OCI-M2 (cell line): ENCODE data around the gene GNG14.
A peak's percentile ranks its signal among the peaks of the same experiment; 100 is the strongest.
"Not testable (repeated sequence)": the region's sequence is repeated elsewhere in the genome, so short reads cannot be mapped to it uniquely, and the experiment has no call there.

Experiments used
- DNase-seq: peaks from one replicate; lab custom pipeline; 2025; ENCODE audit not compliant: unreplicated experiment; lab: John Stamatoyannopoulos, UW

The GNG14 gene

GRCh38 chr19:12667731-12668302 lies 20.0 kb upstream of the GNG14 start:
- no peak for DNase-seq

DNA sequence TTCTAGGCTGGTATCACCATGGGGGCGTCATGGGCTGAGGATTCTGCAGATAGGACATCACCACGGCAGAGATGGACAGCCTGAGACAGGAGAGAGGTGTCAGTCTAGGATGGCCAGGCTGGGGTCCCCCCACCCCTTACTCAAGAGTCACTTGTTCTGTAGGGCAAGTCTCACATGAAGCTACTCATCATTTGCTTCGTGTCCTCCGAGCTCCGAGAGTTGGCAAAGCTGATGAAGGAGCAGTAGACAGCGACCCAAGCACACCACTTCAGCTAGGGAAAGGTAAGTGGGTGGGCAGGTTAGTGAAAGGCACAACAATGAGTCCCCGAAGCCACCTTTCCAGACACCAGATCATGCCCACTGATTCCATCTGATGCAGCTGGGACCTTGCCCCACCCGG lies 19.5 kb upstream of the GNG14 start:
- DNase-seq, result no peak

DNA sequence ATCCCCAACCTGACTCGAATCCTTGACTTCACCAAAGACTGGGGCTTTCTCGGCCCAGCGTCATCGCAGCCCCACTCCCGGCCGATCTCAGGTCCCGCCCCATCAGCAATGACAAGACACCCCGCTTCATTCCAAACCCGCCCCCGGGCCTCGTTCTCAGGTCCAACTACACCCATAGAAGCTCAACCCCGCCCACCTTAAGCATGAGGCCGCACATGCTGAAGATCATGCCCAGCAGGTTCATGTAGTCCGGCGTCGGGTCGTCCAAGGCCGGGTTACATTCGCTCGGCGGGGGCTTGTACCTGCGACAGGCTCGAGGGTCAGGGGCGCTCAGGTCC lies 18.9 kb upstream of the GNG14 start:
- no peak for DNase-seq

GRCh38 chr19:12669270-12670158 lies 18.3 kb upstream of the GNG14 start:
- DNase-seq, result peak; percentile 96

DNA sequence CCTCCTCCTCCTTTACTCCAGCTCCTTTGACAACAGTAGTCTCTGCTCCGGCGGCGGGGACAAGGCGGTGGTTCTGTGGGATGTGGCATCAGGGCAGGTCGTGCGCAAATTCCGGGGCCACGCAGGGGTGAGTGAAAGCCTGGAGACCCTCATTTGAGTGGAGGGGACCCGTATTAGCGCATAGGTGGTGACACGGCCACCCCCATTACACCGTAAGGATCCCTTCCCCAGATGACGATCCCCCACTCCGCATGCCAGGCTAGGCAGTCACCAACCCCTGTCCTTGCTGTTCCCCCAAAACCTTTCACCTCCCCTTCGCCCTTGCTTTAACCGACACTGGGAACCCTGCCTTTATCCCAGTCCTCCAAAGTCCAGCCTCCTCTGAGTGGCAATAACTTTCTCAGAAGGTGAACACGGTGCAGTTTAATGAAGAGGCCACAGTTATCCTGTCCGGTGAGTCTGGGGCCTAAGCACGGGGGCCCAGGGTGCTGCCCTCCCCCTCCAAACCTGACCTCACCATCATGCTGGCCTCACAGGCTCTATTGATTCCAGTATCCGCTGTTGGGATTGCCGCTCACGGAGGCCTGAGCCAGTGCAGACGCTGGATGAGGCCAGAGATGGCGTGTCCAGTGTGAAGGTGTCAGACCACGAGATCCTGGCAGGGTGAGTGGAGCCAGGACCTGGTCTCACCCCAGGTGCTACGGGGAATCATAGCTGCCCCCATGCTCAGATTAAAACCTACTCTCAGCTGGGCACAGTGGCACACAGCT lies 17.5 kb upstream of the GNG14 start:
- DNase-seq, result no peak

DNA sequence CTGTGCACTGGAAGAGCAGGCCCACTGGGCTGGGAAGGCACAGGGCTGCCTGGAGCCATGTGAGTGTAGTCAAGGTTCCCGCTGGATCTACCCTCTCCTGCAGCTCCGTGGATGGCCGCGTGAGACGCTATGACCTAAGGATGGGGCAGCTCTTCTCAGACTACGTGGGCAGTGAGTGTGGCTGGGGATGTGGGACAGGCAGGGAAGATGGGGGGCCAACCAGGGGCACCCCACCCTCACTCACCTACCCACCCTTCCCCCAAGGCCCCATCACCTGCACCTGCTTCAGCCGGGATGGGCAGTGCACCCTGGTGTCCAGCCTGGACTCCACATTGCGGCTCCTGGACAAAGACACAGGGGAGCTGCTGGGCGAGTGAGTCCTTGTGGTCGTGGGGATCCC lies 15.1 kb upstream of the GNG14 start:
- no peak for DNase-seq

DNA sequence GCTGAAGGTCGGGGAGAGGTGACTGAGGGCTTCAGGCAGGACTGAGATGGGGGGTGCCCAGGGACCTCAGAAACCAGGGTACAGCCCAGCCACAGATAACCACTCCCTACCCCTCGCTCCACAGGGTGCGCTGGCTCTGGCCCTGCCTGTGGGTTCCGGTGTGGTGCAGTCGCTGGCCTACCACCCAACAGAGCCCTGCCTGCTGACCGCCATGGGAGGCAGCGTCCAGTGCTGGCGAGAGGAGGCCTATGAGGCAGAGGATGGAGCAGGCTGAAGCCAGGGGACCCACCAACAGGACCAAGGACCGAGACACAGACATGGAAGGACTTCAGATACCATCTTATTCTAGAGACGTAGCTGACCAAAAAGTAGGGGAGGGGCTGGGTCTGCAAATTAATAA lies 12.4 kb upstream of the GNG14 start:
- DNase-seq, result no peak

DNA sequence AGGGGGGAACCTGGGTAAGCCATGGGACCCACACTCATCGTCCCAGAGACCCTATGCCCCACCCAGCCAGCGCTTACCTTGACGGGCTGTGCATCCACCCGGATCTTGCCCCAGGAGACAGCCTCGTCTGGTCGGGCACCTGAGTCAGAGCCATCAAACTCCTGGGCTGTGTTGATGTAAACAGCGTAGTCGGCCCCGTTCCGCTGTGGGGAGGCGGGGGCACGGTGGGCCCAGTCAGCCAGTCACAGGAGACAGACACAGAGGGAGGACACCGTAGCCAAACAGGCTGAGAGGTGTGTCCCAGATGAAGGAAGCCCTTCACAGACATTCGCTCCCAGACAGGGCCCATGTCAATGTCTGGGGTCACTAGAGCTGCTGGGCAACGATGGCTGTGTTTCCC lies 11.9 kb upstream of the GNG14 start:
- no peak for DNase-seq

GRCh38 chr19:12676384-12676792 lies 11.4 kb upstream of the GNG14 start:
- peak; percentile 75 for DNase-seq

- no peak for DNase-seq
Observed at GRCh38 chr19:12676928-12677327, 10.9 kb upstream of the GNG14 start.

DNA sequence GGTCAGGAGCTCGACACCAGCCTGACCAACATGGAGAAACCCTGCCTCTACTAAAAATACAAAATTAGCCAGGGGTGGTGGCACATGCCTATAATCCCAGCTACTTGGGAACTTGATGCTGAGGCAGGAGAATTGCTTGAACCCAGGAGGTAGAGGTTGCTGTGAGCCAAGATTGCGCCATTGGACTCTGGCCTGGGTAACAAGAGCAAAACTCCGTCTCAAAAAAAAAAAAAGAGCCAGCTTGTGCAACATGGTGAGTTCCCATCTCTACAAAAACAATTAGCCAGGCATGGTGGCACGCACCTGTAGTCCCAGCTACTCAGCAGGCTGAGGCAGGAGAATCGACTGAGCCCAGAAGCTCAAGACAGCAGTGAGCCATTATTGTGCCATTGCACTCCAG lies 9.8 kb upstream of the GNG14 start:
- DNase-seq, result not testable (repeated sequence)

DNA sequence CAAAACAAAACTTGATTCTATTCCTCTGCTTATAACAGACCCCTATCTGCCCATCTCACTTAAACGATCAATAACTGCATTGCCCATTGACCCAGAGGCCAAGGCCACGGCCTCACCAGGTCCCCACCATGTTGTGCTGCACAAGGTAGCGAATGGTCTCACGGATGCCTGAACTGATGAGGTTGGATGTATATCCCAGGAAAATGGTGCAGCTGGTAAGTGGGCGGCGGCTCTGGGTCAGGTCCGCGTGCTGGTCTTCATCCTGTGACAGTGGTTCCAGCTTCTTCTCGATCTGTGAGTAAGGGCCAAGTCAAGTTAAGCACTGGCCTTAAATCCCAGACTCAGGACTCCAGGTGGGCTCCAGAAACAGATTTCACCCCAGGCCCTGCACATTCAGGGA lies 7.8 kb upstream of the GNG14 start:
- no peak for DNase-seq

- peak; percentile 99 for DNase-seq
Observed at GRCh38 chr19:12681074-12681987, 6.5 kb upstream of the GNG14 start, which contains the start of gene DHPS. TSS of gene DHPS (minus strand) at chr19:12681880. CDS start at chr19:12681766, 114 bp downstream.

DNA sequence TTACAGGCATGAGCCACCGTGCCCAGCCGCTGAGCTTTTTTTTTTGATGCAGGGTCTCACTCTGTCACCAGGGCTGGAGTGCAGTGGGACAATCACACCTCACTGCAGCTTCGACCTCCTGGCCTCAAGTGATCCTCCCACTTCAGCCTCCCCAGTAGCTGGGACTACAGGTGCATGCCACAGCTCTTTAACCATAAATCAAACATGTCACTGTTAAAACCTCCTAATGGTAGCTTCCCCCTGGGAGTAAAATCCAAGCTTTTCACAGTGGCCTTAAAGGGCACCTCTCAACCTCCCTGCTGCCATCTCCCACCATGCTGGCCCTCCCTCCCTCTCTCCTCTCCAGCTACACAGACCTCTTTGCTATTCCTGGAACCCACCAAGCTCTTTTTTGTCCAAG lies 2.0 kb upstream of the GNG14 start:
- DNase-seq, result no peak

DNA sequence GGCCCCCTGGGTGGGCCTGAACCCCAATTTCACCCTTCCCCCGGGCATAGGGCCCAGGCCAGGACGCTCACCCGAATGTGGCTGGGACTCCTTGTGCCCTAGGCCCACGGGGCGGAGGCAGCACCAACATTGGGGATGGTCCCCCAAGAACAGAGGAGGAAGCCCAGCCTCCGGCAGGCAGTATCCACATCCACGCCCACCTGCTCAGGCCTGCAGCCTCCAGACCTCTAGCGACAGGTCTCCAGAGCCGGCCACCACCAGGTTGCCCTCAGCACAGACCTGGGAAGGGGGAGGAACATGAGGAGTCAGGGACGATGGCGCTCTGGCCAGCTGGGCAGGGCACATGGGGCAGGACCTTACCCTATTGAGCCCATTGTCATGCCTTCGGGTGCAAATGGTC lies 1.2 kb downstream of the GNG14 start:
- no peak for DNase-seq

DNA sequence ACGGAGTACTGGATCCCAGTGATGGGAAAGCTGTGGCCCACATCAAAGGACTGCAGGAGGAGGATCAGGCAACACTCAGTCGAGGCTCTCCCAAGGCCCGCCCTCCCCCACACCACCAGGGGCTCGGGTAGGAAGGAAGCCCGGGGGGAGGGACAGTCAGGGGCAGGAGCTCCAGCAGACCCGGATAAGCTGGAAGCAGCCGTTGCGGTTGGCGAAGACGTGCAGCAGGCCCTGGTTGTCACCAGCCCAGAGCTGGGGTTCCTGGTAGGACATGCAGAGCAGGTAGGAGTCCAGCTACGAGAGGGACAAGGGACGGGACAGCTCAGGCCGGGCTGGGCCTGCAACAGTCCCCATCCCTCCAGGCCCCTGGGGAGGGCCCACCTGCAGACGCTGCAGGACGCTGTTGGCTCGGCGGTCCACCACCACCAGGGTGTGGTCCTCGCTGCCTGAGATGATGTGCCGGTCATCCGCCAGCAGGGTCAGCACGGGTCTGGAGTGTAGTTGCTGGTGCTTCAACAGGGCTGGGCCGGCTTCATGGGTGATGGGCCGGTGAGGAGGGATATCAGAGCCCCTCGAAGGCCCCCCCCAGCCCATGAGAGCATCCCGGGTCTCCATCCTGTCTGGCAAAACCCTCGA lies 1.9 kb downstream of the GNG14 start:
- no peak for DNase-seq

DNA sequence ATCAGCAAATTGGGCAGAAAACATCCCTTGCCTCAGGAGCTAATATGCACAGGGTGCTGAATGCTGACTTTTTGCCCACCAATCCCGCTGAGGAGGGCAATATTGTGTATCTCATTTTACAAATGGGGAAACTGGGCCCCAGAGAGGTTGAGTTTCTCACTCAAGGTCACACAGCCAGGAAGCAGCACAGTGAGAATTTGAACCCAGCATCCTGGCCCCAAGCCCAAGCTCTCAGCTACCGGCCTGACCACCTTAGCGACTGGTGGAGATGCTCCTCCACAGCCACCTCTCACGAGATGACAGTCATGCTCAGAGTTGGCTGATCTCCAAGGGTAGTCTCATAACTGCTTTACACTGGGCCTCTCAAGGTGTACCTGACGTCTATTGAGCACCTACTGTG lies 5.2 kb downstream of the GNG14 start:
- no peak for DNase-seq

DNA sequence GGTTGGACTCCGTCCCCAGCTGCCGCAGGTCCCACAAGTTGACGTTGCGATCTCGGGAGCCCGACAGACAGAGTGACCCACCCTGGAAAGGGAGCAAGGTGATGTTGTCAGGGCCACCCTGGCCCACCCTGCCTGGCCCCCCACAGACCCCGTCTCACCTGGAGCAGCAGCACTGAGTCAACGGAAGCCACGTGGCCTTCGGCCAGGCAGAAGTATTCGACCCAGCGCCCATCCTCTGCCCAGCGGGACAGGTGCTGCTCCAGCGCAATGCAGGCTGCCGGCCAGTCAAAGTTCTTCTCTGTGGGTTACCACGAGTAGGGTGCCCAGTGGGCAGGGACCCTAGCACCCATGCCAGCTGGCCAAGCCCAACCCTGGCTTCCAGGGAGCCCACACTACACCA lies 6.8 kb downstream of the GNG14 start:
- no peak for DNase-seq

GRCh38 chr19:12695096-12695495 lies 7.3 kb downstream of the GNG14 start:
- no peak for DNase-seq

DNA sequence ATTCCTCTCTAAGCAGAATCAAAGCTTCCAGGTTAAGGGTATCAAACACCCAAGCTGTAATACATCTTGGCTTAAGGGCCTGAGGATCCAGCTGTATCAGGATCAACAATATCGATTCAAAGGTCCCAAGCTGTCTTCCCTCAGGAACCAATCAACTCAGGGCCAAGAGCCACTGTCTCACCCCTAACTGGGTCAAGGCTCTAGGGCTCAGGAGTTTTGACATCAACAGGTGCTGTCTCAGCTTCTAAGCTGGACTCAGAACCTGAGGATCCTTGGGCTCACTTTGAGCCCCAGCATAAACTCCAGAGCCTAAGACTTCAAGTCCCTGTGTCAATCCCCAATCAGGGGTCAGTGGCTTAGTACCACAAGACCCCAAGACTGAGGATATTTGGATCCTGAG lies 7.7 kb downstream of the GNG14 start:
- no peak for DNase-seq

DNA sequence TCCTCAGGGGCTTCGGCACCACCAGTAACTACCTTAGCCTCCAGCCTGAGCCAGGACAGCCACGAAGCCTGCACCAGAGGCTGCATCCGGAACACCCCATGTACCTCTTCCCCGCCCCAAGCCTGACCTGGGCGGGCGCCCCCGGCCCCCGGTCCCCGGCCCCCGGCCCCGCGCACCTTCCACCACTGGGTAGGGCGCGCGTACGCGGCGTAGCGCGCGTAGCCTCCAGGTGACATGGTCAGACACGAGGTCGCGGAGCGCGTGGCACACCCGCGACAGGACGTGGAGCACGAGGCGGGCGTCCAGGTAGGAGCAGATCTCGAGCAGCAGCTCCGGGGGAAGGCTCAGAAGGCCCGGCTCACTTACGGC lies 8.2 kb downstream of the GNG14 start:
- no peak for DNase-seq
